Endothelial cell of umbilical vein (primary cell): ENCODE data around the gene MYZAP. TPM values are rescaled to one million over a fixed set of nuclear protein-coding genes. Genes with fewer than 3 reads are reported as not detected.

Source experiments
- BruUV-seq: library from RNA; stranded (reverse); fragments of 400-500 nt; replicated peaks from 2 replicates; lab custom pipeline; 2021; lab: Mats Ljungman, UMichigan
- CTCF ChIA-PET: fragments of 300-600, 350-600 bp; sonication (Branson Sonifier 250); formaldehyde crosslinking; loops from one replicate; lab custom pipeline; 2021; ENCODE audit warnings: antibody characterized with exemption, inconsistent platforms; lab: Charles Lee
- POLR2A ChIA-PET: fragments of 300-600, 350-600 bp; sonication (Branson Sonifier 250); formaldehyde crosslinking; loops from one replicate; lab custom pipeline; 2021; ENCODE audit warnings: antibody characterized with exemption, inconsistent platforms; lab: Charles Lee
- DNase-seq: peaks from one replicate; pipeline ENCODE4 v3.0.0-alpha.2; 2011; ENCODE audit warnings: low read depth, low spot score
- FAIRE-seq: peaks from 2 replicates; lab custom pipeline; 2011; peaks lifted over from hg19 to GRCh38; lab: Jason Lieb, UNC
- H2AFZ ChIP-seq: 2 replicates; pipeline ENCODE4 v1.6.0; 2012; ENCODE audit warnings: low read depth, low read length, control low read depth, inconsistent platforms
- H3K27ac ChIP-seq: 2 replicates; pipeline ENCODE4 v1.5.1; 2011; ENCODE audit warnings: low read depth, mild to moderate bottlenecking, control low read depth, low read length, moderate library complexity; ENCODE audit not compliant: insufficient read depth
- H3K27me3 ChIP-seq, 2 experiments: 2 replicates each; pipeline versions ENCODE4 v1.6.0 to v1.6.1; 2011; ENCODE audit warnings: low read length in 2 of 2, mixed read lengths in 1 of 2; ENCODE audit not compliant: control insufficient read depth in 2 of 2, insufficient read depth in 2 of 2
- H3K36me3 ChIP-seq, 2 experiments: 2 replicates in 1 of 2; 3 replicates in 1 of 2; pipeline ENCODE4 v1.5.1; 2011; ENCODE audit warnings: low read length in 2 of 2, mild to moderate bottlenecking in 1 of 2, moderate library complexity in 1 of 2; ENCODE audit not compliant: control insufficient read depth in 2 of 2, insufficient read depth in 2 of 2; ENCODE audit errors: extremely low read depth in 1 of 2
- H3K4me1 ChIP-seq: 3 replicates; pipeline ENCODE4 v1.5.1; 2011; ENCODE audit warnings: mild to moderate bottlenecking, low read length; ENCODE audit not compliant: control insufficient read depth, insufficient read depth; ENCODE audit errors: extremely low read depth
- H3K4me2 ChIP-seq: 2 replicates; pipeline ENCODE4 v1.6.1; 2011; ENCODE audit warnings: low read length, control low read depth, mixed read lengths; ENCODE audit not compliant: insufficient read depth
- H3K4me3 ChIP-seq, 3 experiments: fragments of 200-600 bp in 1 of 3; sonication (generic), shearing (Covaris generic) in 1 of 3; replicated peaks in 1 of 3; 2 replicates each; pipeline ENCODE4 v1.5.1; 2011 to 2016; ENCODE audit warnings: control low read depth in 3 of 3, low read length in 3 of 3, mild to moderate bottlenecking in 2 of 3, inconsistent platforms in 1 of 3, low read depth in 1 of 3, moderate library complexity in 1 of 3; ENCODE audit not compliant: insufficient read depth in 1 of 3
- H3K79me2 ChIP-seq: 2 replicates; pipeline ENCODE4 v1.6.0; 2012; ENCODE audit warnings: low read length, inconsistent platforms; ENCODE audit not compliant: control insufficient read depth, insufficient read depth
- H3K9ac ChIP-seq: replicated peaks from 2 replicates; pipeline ENCODE3; 2011; ENCODE audit warnings: low read length, control low read depth; ENCODE audit not compliant: insufficient read depth; ENCODE audit errors: extremely low read depth
- H3K9me1 ChIP-seq: replicated peaks from 3 replicates; pipeline ENCODE4 v1.6.0; 2011; ENCODE audit warnings: mild to moderate bottlenecking, low read length; ENCODE audit not compliant: control insufficient read depth, insufficient read depth; ENCODE audit errors: extremely low read depth
- H3K9me3 ChIP-seq: replicated peaks from 2 replicates; pipeline ENCODE4 v1.5.1; 2012; ENCODE audit warnings: low read length, inconsistent platforms; ENCODE audit not compliant: control insufficient read depth, insufficient read depth
- H4K20me1 ChIP-seq: replicated peaks from 2 replicates; pipeline ENCODE3; 2011; ENCODE audit warnings: mild to moderate bottlenecking, low read length; ENCODE audit not compliant: control insufficient read depth, insufficient read depth; ENCODE audit errors: extremely low read depth
- CTCF ChIP-seq, 2 donors: IDR thresholded peaks; 1 replicate in 1 of 2; 2 replicates in 1 of 2; pipeline ENCODE4 v1.5.1; 2011; ENCODE audit warnings: low read length in 2 of 2, mild to moderate bottlenecking in 2 of 2, moderate library complexity in 2 of 2, control low read depth in 1 of 2, inconsistent platforms in 1 of 2, low read depth in 1 of 2; ENCODE audit not compliant: insufficient read depth in 1 of 2; ENCODE audit errors: extremely low read depth in 1 of 2
- EZH2 ChIP-seq: IDR thresholded peaks from 2 replicates; pipeline ENCODE4 v1.6.1; 2012; ENCODE audit warnings: borderline replicate concordance, low read depth, mild to moderate bottlenecking, moderate library complexity, low read length, inconsistent platforms; ENCODE audit not compliant: severe bottlenecking
- FOS ChIP-seq: IDR thresholded peaks from 2 replicates; pipeline ENCODE4 v1.6.1; 2011; ENCODE audit warnings: mild to moderate bottlenecking, low read length, moderate library complexity, borderline replicate concordance; ENCODE audit not compliant: insufficient read depth
- GATA2 ChIP-seq: IDR thresholded peaks from 2 replicates; pipeline ENCODE4 v1.7.0; 2011; ENCODE audit warnings: low read depth, mild to moderate bottlenecking, moderate library complexity, mixed read lengths, low read length; ENCODE audit not compliant: insufficient read length, insufficient read depth
- JUN ChIP-seq: IDR thresholded peaks from 2 replicates; pipeline ENCODE4 v1.6.1; 2011; ENCODE audit warnings: borderline replicate concordance, low read depth; ENCODE audit not compliant: insufficient read length, insufficient read depth
- MAX ChIP-seq: IDR thresholded peaks from 2 replicates; pipeline ENCODE4 v1.6.1; 2011; ENCODE audit not compliant: insufficient read depth, insufficient read length
- MYC ChIP-seq: IDR thresholded peaks from one replicate; pipeline ENCODE4 v1.6.1; 2011; ENCODE audit warnings: mild to moderate bottlenecking, low read depth, low read length
- POLR2A ChIP-seq: IDR thresholded peaks from 2 replicates; pipeline ENCODE4 v1.6.1; 2012; ENCODE audit warnings: low read depth, mild to moderate bottlenecking, control low read depth, low read length
- POLR2AphosphoS5 ChIP-seq: IDR thresholded peaks from 2 replicates; pipeline ENCODE4 v1.6.1; 2012; ENCODE audit warnings: low read depth, mild to moderate bottlenecking, control low read depth, low read length, moderate library complexity; ENCODE audit not compliant: insufficient read depth
- dilution Hi-C: fragments of 300-500 bp; cut with MboI; formaldehyde crosslinking; loops from one replicate; pipeline ENCODE4 v1.15.0; 2019; ENCODE audit warnings: low sequenced_read_pairs; ENCODE audit not compliant: extremely low pct_ligation_motif_present
- intact Hi-C: fragments of 100-400 bp; cut with micrococcal nuclease; formaldehyde crosslinking; loops from one replicate; pipeline ENCODE4 v1.10.0; 2022
- polyA plus RNA-seq, 4 experiments: library from polyadenylated mRNA; depleted of rRNA in 3 of 4; stranded (reverse) in 3 of 4; unstranded in 1 of 4; fragments of >200 nt; gene quantifications; 2 replicates each; pipeline versions ENCODE4 v1.2.1 to v1.2.3, GENCODE V29; 2011 to 2012; ENCODE audit warnings: missing spikeins in 1 of 4
- total RNA-seq: library from RNA; stranded (reverse); gene quantifications from 2 replicates; pipeline ENCODE4 v1.2.3, GENCODE V29; 2021

Gene MYZAP
- total and polyA plus RNA-seq, 2 donors (not counting 3 experiments of a cell fraction or from before 2014, with no cell fraction given), result 6.3 to 8.1 TPM

DNA sequence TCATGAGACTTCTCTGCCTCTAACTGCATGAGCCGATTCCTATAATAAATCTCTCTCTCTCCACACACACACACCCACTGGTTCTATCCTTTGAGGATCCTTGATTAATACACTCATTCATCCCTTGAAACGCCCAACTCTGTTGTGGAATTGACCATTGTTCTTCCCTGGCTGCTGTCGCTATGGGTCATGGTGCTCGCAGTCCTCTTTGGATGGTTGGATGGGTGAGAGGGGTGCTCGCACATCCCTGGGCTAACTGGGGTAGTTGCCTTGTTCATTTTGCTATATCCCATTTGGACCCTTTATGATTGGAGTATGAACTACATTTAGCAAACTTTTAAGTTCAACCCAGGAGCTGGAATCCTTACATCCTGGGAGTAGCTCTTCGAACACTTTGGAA, 33.9 kb upstream of the MYZAP start:
- H2AFZ ChIP-seq, result no peak overlapping the region
- dilution Hi-C loops, result no loop called here
- H3K4me1 ChIP-seq, result peaks cover 48% of the 10 kb centered on the region
- no peaks in the 10 kb centered on the region for H3K27me3 ChIP-seq
- no peaks in the 10 kb centered on the region for H3K9me1 ChIP-seq
- no peaks in the 10 kb centered on the region for H4K20me1 ChIP-seq
- H3K9ac ChIP-seq, result no peak overlapping the region
- no peak overlapping the region for H3K27ac ChIP-seq
- H3K79me2 ChIP-seq, result no peaks in the 10 kb centered on the region
- DNase-seq, result no peak
- H3K36me3 ChIP-seq, result no peaks in the 10 kb centered on the region
- POLR2A ChIA-PET, result no interaction called here
- H3K4me2 ChIP-seq, result no peak overlapping the region
- no peaks in the 10 kb centered on the region for H3K9me3 ChIP-seq
- FAIRE-seq, result no peak
- no TSS peak for BruUV-seq
- CTCF ChIA-PET, result interaction anchor here (1.5 to 3.6 kb wide), 3 partner anchors 10 to 30 kb away, joined by 3 to 14 read pairs (median 5); no protein-coding TSS in a partner anchor
- intact Hi-C loops, result no loop called here
- no peak overlapping the region for H3K4me3 ChIP-seq
- no peak for TF ChIP-seq MAX
- TF ChIP-seq JUN, result no peak
- TF ChIP-seq GATA2, result no peak
- no peak for TF ChIP-seq FOS
- no peak for TF ChIP-seq POLR2AphosphoS5
- TF ChIP-seq POLR2A, result no peak
- no peak for TF ChIP-seq EZH2
- no peak for TF ChIP-seq MYC
- TF ChIP-seq CTCF (IDR thresholded peaks at IDR 0.05; ENCODE audit: extremely low read depth in 1 of 2, insufficient read depth in 1 of 2, low read depth in 1 of 2, low read length in 2 of 2), result no peak
